GM12872 (cell line): ENCODE data around the gene F3.

ENCODE experiments used
- TF ChIP-seq, protein P1 (sequence below): IDR thresholded peaks from 3 replicates; pipeline ENCODE4 v1.5.1; 2011; ENCODE audit warnings: low read depth, mild to moderate bottlenecking, low read length, moderate library complexity; ENCODE audit not compliant: insufficient read depth

F3 gene

DNA sequence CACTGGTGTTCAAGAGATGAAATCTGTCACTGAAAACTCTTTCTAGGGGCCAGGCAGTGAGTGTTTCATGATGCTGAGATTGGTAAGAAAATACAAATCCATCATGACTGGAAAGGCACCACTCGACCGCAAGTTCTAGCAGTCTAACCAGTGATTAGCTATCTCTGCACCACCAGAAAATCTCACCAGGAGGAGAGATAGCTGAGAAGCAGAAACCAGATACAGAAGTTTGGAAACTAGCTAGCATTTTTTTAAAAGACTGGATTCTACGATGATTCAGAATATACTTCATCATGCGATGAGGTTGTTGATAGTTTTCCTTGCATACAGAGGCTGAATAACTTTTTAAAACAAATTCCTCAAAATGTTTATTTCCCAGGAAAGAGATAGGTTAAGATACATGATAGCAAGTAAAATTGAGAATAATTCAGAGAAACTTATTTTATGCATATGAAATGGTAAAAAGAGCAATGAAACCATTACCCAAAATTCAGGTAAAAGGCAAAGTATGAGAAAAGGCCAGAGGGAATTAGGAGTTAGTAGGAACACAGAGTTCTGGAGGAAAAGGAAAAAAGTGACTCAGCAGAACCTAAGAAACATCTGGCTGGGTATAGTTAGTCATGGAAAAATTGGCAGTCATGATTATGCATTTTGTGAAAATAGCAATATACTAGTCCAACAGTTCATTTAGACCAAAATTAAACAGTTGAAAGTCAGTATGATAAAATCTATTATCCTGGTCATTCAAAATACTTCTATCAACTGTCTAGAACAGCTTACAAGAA lies 3.3 kb upstream of the F3 start:
- TF ChIP-seq, protein P1, sequence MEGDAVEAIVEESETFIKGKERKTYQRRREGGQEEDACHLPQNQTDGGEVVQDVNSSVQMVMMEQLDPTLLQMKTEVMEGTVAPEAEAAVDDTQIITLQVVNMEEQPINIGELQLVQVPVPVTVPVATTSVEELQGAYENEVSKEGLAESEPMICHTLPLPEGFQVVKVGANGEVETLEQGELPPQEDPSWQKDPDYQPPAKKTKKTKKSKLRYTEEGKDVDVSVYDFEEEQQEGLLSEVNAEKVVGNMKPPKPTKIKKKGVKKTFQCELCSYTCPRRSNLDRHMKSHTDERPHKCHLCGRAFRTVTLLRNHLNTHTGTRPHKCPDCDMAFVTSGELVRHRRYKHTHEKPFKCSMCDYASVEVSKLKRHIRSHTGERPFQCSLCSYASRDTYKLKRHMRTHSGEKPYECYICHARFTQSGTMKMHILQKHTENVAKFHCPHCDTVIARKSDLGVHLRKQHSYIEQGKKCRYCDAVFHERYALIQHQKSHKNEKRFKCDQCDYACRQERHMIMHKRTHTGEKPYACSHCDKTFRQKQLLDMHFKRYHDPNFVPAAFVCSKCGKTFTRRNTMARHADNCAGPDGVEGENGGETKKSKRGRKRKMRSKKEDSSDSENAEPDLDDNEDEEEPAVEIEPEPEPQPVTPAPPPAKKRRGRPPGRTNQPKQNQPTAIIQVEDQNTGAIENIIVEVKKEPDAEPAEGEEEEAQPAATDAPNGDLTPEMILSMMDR: no peak

- TF ChIP-seq, protein P1: no peak
Measured at GRCh38 chr1:94543893-94544635, 2.5 kb upstream of the F3 start.

DNA sequence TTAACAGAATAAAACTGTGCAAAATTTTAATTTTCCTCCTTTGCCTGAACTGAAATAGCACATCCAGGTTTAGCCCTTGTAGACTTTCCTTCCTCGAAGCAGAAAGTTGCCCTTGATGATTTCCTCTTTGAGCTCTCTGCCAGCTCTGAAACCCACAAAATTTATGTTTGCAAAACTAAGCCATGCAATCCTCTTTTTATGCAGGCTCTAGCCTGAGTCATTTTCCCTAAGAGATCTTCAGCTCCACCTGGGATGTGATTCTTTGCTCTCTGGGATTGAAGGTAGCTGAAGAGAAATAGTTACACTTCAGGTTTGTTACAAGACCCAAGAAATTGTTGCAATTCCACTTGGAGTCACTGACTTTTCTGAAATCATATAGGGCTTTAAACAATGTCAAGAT lies 1.4 kb upstream of the F3 start:
- TF ChIP-seq, protein P1: no peak

GRCh38 chr1:94542088-94542870 lies 720 bp upstream of the F3 start:
- TF ChIP-seq, protein P1: no peak

DNA sequence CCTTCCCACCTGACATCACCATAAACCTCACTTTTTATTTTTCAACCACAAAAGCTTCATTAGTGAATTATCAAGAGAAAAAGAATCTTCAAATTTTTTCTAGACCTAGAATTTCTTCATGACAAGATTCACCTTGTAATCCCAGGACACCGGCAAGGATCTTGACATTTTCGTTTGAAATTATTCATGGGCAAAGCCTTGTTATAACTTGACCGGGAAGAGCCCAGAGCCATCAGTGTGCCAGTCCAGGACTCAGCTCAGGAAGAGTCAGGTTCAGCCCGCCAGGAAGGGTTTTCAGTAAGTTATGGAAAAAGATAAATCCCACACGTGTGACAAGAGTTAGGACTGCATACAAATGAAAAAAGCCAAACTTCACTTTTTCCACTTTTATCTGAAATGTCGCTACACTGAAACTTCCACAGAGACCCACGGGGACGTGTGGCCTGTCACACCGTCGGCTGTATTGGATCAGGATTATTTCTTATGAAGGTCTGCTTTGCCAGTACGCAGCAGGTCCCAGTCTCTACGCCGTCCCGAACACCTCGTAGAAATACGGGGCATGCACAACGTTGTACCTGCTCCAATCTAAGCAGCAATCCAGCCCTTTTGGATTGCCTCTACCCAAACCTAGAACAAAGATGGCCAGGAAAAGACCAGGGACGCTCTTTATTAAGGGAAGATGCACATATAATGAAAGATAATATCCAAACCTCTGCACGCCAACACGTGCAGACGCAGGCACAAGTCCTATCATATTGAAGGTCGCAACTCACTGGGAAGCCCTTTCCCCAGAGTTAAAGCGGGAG lies 916 bp downstream of the F3 start:
- TF ChIP-seq, protein P1: no peak

DNA sequence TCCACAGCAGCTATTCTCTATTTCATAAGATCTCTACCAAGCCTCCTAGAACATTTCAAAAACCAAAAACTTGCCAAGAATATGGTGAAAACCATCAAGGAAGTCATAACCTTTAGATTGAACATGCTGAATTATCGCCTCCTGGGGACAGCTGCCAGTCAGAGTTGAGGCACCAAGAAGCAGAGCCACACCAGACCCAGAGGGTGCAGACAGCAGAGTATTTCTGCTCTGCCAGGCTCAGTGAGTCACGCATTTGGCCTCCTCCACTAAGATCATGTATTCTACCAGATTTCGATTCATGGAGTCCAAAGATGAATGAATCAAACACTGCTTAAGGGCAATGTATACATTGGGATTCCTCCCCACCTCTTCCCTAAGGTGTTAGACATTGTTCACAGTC lies 2.1 kb downstream of the F3 start:
- TF ChIP-seq, protein P1: no peak
